Measurements from ENCODE around the gene MVB12A. TPM values are rescaled to one million over a fixed set of nuclear protein-coding genes. Genes with fewer than 3 reads are reported as not detected.

The MVB12A gene
- total RNA-seq, 4 donors from 2014 or later = 24.5 to 66.1 (median 56.1) TPM

DNA sequence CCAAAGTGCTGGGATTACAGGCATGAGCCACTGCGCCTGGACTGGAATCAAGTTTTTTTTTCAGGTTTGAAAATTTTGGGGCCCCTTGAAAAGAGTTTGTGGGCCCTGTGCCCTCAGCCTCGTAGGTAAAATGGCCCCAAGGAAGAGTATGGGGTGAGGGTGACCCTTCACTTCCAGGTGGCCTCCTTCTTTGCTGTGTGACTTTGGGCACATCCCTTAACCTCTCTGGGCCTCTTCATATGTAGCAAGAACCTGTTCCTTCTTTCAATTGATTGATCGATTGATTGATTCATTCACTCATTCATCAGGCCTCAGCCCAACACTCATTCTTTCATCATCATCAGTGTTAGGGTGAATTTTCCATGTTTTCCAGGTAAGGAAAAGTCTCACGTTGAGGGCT lies 32.0 kb downstream of the MVB12A start:
- Histone ChIP-seq H3K9me3 (no peaks in the 10 kb centered on the region), H3K27ac (replicated peaks in 1 of 4) (no peak overlapping the region), H3K27me3 (peaks cover 0 to 46% (median 25%) of the 10 kb centered on the region in 4 donors), H3K36me3 (no peaks in the 10 kb centered on the region), H3K4me3 (no peak overlapping the region), H3K4me1 (peaks cover 12 to 36% (median 30%) of the 10 kb centered on the region in 4 donors)
- WGBS = 81% methylated on average over 4 of the region's 4 CpGs
- intact Hi-C loops (cut with DNase I) = no loop called here
- no peak for DNase-seq (ENCODE audit: extremely low spot score)
- TF ChIP-seq EP300 (IDR thresholded peaks at IDR 0.05) (no peak), POLR2AphosphoS5 (IDR thresholded peaks at IDR 0.05) (no peak), POLR2A (IDR thresholded peaks at IDR 0.05; ENCODE audit: low read depth) (no peak)
- TF ChIP-seq, protein P1, sequence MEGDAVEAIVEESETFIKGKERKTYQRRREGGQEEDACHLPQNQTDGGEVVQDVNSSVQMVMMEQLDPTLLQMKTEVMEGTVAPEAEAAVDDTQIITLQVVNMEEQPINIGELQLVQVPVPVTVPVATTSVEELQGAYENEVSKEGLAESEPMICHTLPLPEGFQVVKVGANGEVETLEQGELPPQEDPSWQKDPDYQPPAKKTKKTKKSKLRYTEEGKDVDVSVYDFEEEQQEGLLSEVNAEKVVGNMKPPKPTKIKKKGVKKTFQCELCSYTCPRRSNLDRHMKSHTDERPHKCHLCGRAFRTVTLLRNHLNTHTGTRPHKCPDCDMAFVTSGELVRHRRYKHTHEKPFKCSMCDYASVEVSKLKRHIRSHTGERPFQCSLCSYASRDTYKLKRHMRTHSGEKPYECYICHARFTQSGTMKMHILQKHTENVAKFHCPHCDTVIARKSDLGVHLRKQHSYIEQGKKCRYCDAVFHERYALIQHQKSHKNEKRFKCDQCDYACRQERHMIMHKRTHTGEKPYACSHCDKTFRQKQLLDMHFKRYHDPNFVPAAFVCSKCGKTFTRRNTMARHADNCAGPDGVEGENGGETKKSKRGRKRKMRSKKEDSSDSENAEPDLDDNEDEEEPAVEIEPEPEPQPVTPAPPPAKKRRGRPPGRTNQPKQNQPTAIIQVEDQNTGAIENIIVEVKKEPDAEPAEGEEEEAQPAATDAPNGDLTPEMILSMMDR (IDR thresholded peaks at IDR 0.05) = no peak

- H3K27me3 ChIP-seq = peaks cover 0 to 72% (median 34%) of the 10 kb centered on the region in 4 donors
- H3K4me1 ChIP-seq = peaks cover 6 to 23% (median 16%) of the 10 kb centered on the region in 4 donors
- no peak overlapping the region for H3K4me3 ChIP-seq
- WGBS = 8% methylated on average over 13 of the region's 13 CpGs
- DNase-seq (ENCODE audit: extremely low spot score) = no peak
- H3K27ac ChIP-seq (replicated peaks in 1 of 4) = no peak overlapping the region
- no peaks in the 10 kb centered on the region for H3K9me3 ChIP-seq
- TF ChIP-seq POLR2AphosphoS5 (IDR thresholded peaks at IDR 0.05) = no peak
- TF ChIP-seq, protein P1 (IDR thresholded peaks at IDR 0.05) = no peak
- no peak for TF ChIP-seq EP300 (IDR thresholded peaks at IDR 0.05)
- intact Hi-C loops (cut with DNase I) = no loop called here
- H3K36me3 ChIP-seq = no peaks in the 10 kb centered on the region
Measured at GRCh38 chr19:17454576-17455071, 34.8 kb downstream of the MVB12A start.

- Histone ChIP-seq H3K27me3 (peaks cover 0 to 72% (median 36%) of the 10 kb centered on the region in 4 donors), H3K36me3 (no peaks in the 10 kb centered on the region), H3K27ac (replicated peaks in 1 of 4) (no peak overlapping the region), H3K9me3 (no peaks in the 10 kb centered on the region), H3K4me3 (no peak overlapping the region), H3K4me1 (peaks cover 6 to 23% (median 16%) of the 10 kb centered on the region in 4 donors)
- 20% methylated on average over 10 of the region's 58 CpGs for whole genome bisulfite sequencing
- DNase-seq (ENCODE audit: extremely low spot score) = no peak
- intact Hi-C loops (cut with DNase I) = no loop called here
- TF ChIP-seq, protein P1 (IDR thresholded peaks at IDR 0.05) = no peak
- TF ChIP-seq EP300 (IDR thresholded peaks at IDR 0.05) = no peak
- TF ChIP-seq POLR2A (IDR thresholded peaks at IDR 0.05; ENCODE audit: low read depth) = no peak
- TF ChIP-seq POLR2AphosphoS5 (IDR thresholded peaks at IDR 0.05) = no peak
Measured at GRCh38 chr19:17455308-17456123, 35.7 kb downstream of the MVB12A start.

GRCh38 chr19:17456127-17456526 lies 36.3 kb downstream of the MVB12A start:
- no peak for DNase-seq (ENCODE audit: extremely low spot score)
- H3K27me3 ChIP-seq = peaks cover 0 to 78% (median 36%) of the 10 kb centered on the region in 4 donors
- intact Hi-C loops (cut with DNase I) = no loop called here

More at GRCh38 chr19:17456127-17456526, 36.3 kb downstream of the MVB12A start:
- H3K27ac ChIP-seq (replicated peaks in 1 of 4) = no peak overlapping the region
- TF ChIP-seq POLR2AphosphoS5 (IDR thresholded peaks at IDR 0.05) (no peak), POLR2A (IDR thresholded peaks at IDR 0.05; ENCODE audit: low read depth) (no peak), EP300 (IDR thresholded peaks at IDR 0.05) (no peak)
- TF ChIP-seq, protein P1 (IDR thresholded peaks at IDR 0.05) = no peak
- no peak overlapping the region for H3K4me3 ChIP-seq
- no peaks in the 10 kb centered on the region for H3K36me3 ChIP-seq
- peaks cover 6 to 23% (median 16%) of the 10 kb centered on the region in 4 donors for H3K4me1 ChIP-seq
- 67% methylated on average over 11 of the region's 11 CpGs for WGBS
- H3K9me3 ChIP-seq = no peaks in the 10 kb centered on the region

All from esophagus muscularis mucosa (tissue), 4 donors.